Right atrium auricular region (tissue), 2 donors: ENCODE data around the gene PRMT5. TPM values are rescaled to one million over a fixed set of nuclear protein-coding genes. Genes with fewer than 3 reads are reported as not detected.
"Not testable (repeated sequence)": the region's sequence is repeated elsewhere in the genome, so short reads cannot be mapped to it uniquely, and the experiment has no call there.

Source experiments
- DNase-seq: peaks from one replicate; pipeline ENCODE4 v3.0.0-alpha.2; 2019; ENCODE audit warnings: low spot score
- H3K27ac ChIP-seq, 2 donors: fragments of 200-600 bp; sonication (generic); 1 replicate in 1 of 2; 2 replicates in 1 of 2; pipeline ENCODE4 v1.5.1; 2016 to 2019
- H3K27me3 ChIP-seq, 2 donors: fragments of 200-600 bp; sonication (generic); one replicate each; pipeline versions ENCODE4 v1.5.1 to v1.6.0; 2017 to 2019
- H3K36me3 ChIP-seq: fragments of 200-600 bp; sonication (generic); one replicate; pipeline ENCODE4 v1.5.1; 2016
- H3K4me1 ChIP-seq, 2 donors: fragments of 200-600 bp; sonication (generic); one replicate each; pipeline versions ENCODE4 v1.5.1 to v1.6.0; 2017 to 2019
- H3K4me3 ChIP-seq, 2 donors: fragments of 200-600 bp; sonication (generic); 1 replicate in 1 of 2; 2 replicates in 1 of 2; pipeline ENCODE4 v1.5.1; 2017 to 2019; ENCODE audit warnings: mild to moderate bottlenecking in 1 of 2, moderate library complexity in 1 of 2
- H3K9me3 ChIP-seq, 2 donors: fragments of 200-600 bp; sonication (generic); one replicate each; pipeline ENCODE4 v1.5.1; 2019
- CTCF ChIP-seq, 2 donors: fragments of 200-600 bp; sonication (generic); IDR thresholded peaks; one replicate each; pipeline ENCODE4 v1.5.1; 2019; ENCODE audit warnings: antibody characterized with exemption in 2 of 2
- total RNA-seq, 2 donors: library from RNA; depleted of rRNA; stranded (reverse); fragments of >200 nt; gene quantifications; one replicate each; pipeline ENCODE4 v1.1.0, GENCODE V29; 2016

The PRMT5 gene
- total RNA-seq, 2 donors from 2014 or later, result 23.3 to 55.1 TPM

DNA sequence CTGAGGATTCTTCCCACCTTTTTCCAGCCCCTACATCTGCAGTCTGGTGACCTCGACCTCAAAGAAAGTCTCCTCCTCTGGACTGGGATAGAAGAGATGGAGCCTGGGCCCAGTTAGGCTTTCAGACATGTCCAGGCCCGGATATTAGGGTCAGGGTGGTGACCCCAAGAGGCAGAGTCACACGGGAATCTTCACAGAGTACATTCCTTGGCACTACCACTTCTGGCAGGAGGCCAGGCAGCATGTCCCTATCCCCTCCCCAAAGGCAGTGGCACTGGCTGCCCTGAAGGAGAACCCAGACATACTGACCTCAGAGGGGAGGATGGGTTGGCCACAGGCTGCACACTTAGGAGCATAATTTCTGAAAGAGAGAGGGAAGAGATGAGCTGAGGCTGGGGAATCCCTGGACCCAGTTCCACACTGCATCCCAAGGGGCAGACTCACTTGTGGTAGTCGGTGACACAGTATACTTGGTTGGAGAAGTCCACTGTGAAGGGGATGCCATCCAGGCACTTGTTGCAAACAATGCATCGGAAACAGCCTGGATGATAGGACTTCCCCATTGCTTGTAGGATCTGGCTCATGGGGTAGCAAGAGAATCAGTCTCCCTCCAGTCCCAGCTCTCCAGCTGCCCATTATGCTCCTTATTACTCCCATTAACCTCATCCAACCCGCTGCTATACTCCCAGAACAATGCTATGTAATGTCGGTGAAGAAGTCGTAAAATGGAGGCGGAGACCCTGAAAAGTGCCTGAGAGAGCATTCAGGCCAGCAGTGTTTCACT lies 45.5 kb upstream of the PRMT5 start:
- Histone ChIP-seq H3K27ac (peak overlapping the region in 1 of 2 donors; percentile 29), H3K36me3 (peaks cover 6% of the 10 kb centered on the region)
- no peak for TF ChIP-seq CTCF (IDR thresholded peaks at IDR 0.05)

GRCh38 chr14:22973217-22974032 lies 44.2 kb upstream of the PRMT5 start:
- no peak for DNase-seq
- peaks cover 6% of the 10 kb centered on the region for H3K36me3 ChIP-seq
- peaks cover 0 to 28% of the 10 kb centered on the region in 2 donors for H3K4me1 ChIP-seq
- TF ChIP-seq CTCF (IDR thresholded peaks at IDR 0.05), result peak; percentile 47 to 76
- no peaks in the 10 kb centered on the region for H3K9me3 ChIP-seq
- H3K27ac ChIP-seq, result no peak overlapping the region
- H3K27me3 ChIP-seq, result no peaks in the 10 kb centered on the region
- no peak overlapping the region for H3K4me3 ChIP-seq

More for the DNA sequence above, 45.5 kb upstream of the PRMT5 start:
- Histone ChIP-seq H3K9me3 (no peaks in the 10 kb centered on the region), H3K4me1 (peaks cover 0 to 41% of the 10 kb centered on the region in 2 donors), H3K27me3 (no peaks in the 10 kb centered on the region), H3K4me3 (no peak overlapping the region)
- DNase-seq, result no peak

DNA sequence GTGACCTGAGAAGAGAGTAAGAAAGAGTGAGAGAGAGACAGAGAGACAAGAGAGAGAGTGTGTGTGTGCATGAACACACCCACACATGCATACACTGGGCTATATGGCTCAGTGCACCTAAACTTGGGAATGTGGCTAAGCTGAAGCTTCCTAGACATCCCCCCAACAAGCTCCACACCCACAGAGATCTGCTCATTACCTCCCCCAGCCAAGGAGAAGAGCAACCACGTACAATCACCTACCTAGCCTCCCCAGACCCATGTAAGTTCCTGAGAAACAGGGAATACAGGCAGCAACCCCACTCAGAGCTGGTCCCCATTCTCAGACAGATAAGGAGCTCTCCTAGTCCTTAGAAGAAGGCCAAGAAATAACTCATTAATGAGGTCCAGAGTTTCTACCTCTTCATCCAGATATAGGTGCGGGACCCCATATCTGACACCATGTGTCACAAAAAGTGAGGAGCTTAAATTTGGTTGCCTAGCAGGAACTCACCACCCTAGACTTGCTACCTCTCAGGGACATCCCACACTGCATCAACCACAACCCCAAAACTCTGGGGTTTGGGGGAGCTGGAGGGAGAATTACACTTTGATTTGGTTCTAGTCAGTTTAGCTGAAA lies 43.2 kb upstream of the PRMT5 start:
- Histone ChIP-seq H3K9me3 (no peaks in the 10 kb centered on the region), H3K4me3 (no peak overlapping the region), H3K27me3 (no peaks in the 10 kb centered on the region), H3K4me1 (peaks cover 0 to 18% of the 10 kb centered on the region in 2 donors), H3K36me3 (peaks cover 6% of the 10 kb centered on the region), H3K27ac (no peak overlapping the region)
- no peak for DNase-seq
- TF ChIP-seq CTCF (IDR thresholded peaks at IDR 0.05), result no peak

DNA sequence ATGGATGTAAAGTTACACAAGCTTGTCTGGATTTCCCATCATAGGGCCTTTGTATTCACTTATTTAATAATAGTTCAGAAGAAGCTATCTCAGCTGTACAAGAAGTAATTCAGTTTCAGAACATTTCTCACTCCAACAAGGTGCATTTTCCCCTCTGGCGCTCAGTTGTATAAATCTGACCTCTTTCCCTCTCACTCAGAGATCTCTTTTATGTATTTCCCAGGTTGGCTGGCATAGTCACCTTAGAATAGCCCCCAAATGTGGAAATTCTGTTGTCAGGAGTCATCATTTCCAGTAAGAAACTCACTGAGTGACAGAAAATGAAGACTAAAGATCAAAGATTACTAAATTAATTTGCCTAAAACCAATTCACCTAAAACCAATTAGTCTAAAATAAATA lies 42.0 kb upstream of the PRMT5 start:
- H3K9me3 ChIP-seq, result no peaks in the 10 kb centered on the region
- H3K4me1 ChIP-seq, result peaks cover 0 to 7% of the 10 kb centered on the region in 2 donors
- peaks cover 6% of the 10 kb centered on the region for H3K36me3 ChIP-seq
- TF ChIP-seq CTCF (IDR thresholded peaks at IDR 0.05), result no peak
- H3K27me3 ChIP-seq, result no peaks in the 10 kb centered on the region
- H3K4me3 ChIP-seq, result no peak overlapping the region
- DNase-seq, result no peak
- H3K27ac ChIP-seq, result no peak overlapping the region

- Histone ChIP-seq H3K27me3 (no peaks in the 10 kb centered on the region), H3K4me3 (no peak overlapping the region), H3K27ac (no peak overlapping the region), H3K4me1 (no peaks in the 10 kb centered on the region), H3K9me3 (no peaks in the 10 kb centered on the region), H3K36me3 (no peaks in the 10 kb centered on the region)
- no peak for TF ChIP-seq CTCF (IDR thresholded peaks at IDR 0.05)
- DNase-seq, result no peak
These were observed 37.6 kb upstream of the PRMT5 start for GRCh38 chr14:22966783-22967269.

- not testable (repeated sequence) for H3K27ac ChIP-seq, H3K27me3 ChIP-seq, H3K4me1 ChIP-seq, H3K4me3 ChIP-seq, H3K9me3 ChIP-seq, H3K36me3 ChIP-seq, DNase-seq
These were observed 37.0 kb upstream of the PRMT5 start for GRCh38 chr14:22965916-22966782.
